Right lobe of liver (tissue), 4 donors: ENCODE results near the gene INAFM2.

Experiments used
- CTCF ChIP-seq, 4 donors: fragments of 200-600 bp in 3 of 4; fragments of 450-650 bp in 1 of 4; IDR thresholded peaks; one replicate each; pipeline versions ENCODE4 v1.5.1 to v1.8.0; 2016 to 2022; ENCODE audit warnings: antibody characterized with exemption in 4 of 4, mild to moderate bottlenecking in 2 of 4
- POLR2A ChIP-seq: fragments of 450-650 bp; IDR thresholded peaks from one replicate; pipeline ENCODE4 v1.6.1; 2017; ENCODE audit warnings: antibody characterized with exemption, mild to moderate bottlenecking
- donor health status: DM: no; HTN: no; CAD: no.
- donor health status: DM: no; HTN: no; CAD: no.
- donor health status: DM: no; HTN: yes; CAD: no.

- TF ChIP-seq POLR2A (no peak), CTCF (IDR thresholded peaks at IDR 0.05) (no peak)
These were observed 2.2 kb downstream of the INAFM2 start for GRCh38 chr15:40325700-40326099.
